GM08714 (cell line): ENCODE results near the gene MGARP.
"Not testable (repeated sequence)": the region's sequence is repeated elsewhere in the genome, so short reads cannot be mapped to it uniquely, and the experiment has no call there.

Experiments used
- H3K4me3 ChIP-seq: fragments of 200-500 bp; sonication (Bioruptor generic); 2 replicates; pipeline ENCODE4 v1.5.1; 2014; ENCODE audit warnings: mild to moderate bottlenecking, low read length, inconsistent platforms
- ZNF274 ChIP-seq: IDR thresholded peaks from 2 replicates; pipeline ENCODE4 v1.6.1; 2012; ENCODE audit warnings: mild to moderate bottlenecking, low read depth, low read length

The MGARP gene

GRCh38 chr4:139279760-139280620 is at the start of gene MGARP:
Gene MGARP (minus strand): TSS chr4:139280225. CDS start chr4:139280158, 67 bp downstream.
- H3K4me3 ChIP-seq = peak within 1 kb of the TSS; percentile 35; the same call in 1 of the 2 replicates
- TF ChIP-seq ZNF274 = no peak

- no peak overlapping the region for H3K4me3 ChIP-seq
- no peak for TF ChIP-seq ZNF274
Observed at GRCh38 chr4:139329665-139330200, 49.7 kb upstream of the MGARP start.

- no peak overlapping the region for H3K4me3 ChIP-seq
Observed at GRCh38 chr4:139324620-139325019, 44.6 kb upstream of the MGARP start.

GRCh38 chr4:139322541-139322940 is 42.5 kb upstream of the MGARP start:
- not testable (repeated sequence) for H3K4me3 ChIP-seq

More at GRCh38 chr4:139324620-139325019, 44.6 kb upstream of the MGARP start:
- TF ChIP-seq ZNF274 = no peak

- H3K4me3 ChIP-seq = not testable (repeated sequence)
Observed at GRCh38 chr4:139322070-139322469, 42.0 kb upstream of the MGARP start.

- TF ChIP-seq ZNF274 = no peak
- no peak overlapping the region for H3K4me3 ChIP-seq
Observed at GRCh38 chr4:139319571-139319970, 39.5 kb upstream of the MGARP start.

GRCh38 chr4:139317635-139318034 is 37.6 kb upstream of the MGARP start:
- no peak for TF ChIP-seq ZNF274
- H3K4me3 ChIP-seq = no peak overlapping the region

- TF ChIP-seq ZNF274 = no peak
- H3K4me3 ChIP-seq = no peak overlapping the region
Observed at GRCh38 chr4:139316733-139317132, 36.7 kb upstream of the MGARP start.

GRCh38 chr4:139315221-139315675 is 35.2 kb upstream of the MGARP start:
- H3K4me3 ChIP-seq = no peak overlapping the region; the same call in 1 of the 2 replicates
- no peak for TF ChIP-seq ZNF274

GRCh38 chr4:139314047-139314800 is 34.2 kb upstream of the MGARP start:
- no peak overlapping the region for H3K4me3 ChIP-seq
- TF ChIP-seq ZNF274 = no peak

- not testable (repeated sequence) for H3K4me3 ChIP-seq
Observed at GRCh38 chr4:139313414-139313813, 33.4 kb upstream of the MGARP start.

- TF ChIP-seq ZNF274 = no peak
- no peak overlapping the region for H3K4me3 ChIP-seq
Observed at GRCh38 chr4:139312552-139313332, 32.7 kb upstream of the MGARP start.

GRCh38 chr4:139311909-139312308 is 31.9 kb upstream of the MGARP start:
- no peak overlapping the region for H3K4me3 ChIP-seq
- no peak for TF ChIP-seq ZNF274

GRCh38 chr4:139304920-139305319 is 24.9 kb upstream of the MGARP start:
- no peak overlapping the region for H3K4me3 ChIP-seq
- no peak for TF ChIP-seq ZNF274
